HG03135 (cell line): Measurements from ENCODE around the gene INPP1.

Experiments
- ATAC-seq: cut with Tn5 transposase; IDR thresholded peaks from one replicate; pipeline ENCODE4 v1.9.1; 2021; ENCODE audit warnings: mild to moderate bottlenecking, moderate library complexity; ENCODE audit not compliant: unreplicated experiment

The INPP1 gene

GRCh38 chr2:190407662-190408537 is 64.5 kb downstream of the INPP1 start, which contains the start of gene MFSD6:
Gene MFSD6 (plus strand): TSS chr2:190408355. CDS start chr2:190436030, 27,675 bp downstream.
- ATAC-seq: peak; percentile 50

DNA sequence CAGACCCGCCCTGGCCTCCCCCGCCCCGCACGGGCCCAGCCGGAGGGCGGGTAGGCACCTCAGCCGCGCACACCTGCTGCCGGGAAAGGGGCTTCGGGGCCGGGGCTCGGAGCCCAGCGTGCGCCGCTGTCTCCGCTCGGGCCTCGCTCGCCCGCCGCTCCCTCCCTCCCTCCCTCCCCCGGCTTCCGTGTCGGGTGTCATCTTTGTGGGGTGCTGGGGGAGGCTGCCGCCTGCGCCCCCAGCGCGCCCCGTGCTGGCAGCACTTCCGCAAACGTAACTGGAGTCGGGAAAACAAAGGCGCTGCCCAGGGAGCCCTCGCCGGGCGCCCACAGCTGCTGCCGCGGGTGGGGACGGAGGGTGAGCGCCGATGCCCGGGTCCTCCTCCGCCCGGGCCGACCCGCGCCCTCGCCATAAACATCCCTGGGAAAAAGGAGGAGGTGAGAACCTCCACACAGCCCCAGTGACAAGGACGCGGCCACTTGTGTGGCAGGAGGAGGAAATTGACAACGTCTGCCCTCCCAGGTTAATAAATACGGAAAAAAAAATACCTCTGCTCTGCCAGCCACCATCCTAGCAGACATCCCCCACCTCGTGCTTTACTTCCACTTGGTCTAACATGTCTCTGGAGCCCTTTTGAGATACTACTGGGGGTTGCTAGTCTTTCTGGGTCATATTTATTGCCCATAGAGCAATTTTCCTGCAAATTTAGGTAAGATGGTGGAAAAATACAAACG is 65.3 kb downstream of the INPP1 start:
- peak; percentile 58 for ATAC-seq

DNA sequence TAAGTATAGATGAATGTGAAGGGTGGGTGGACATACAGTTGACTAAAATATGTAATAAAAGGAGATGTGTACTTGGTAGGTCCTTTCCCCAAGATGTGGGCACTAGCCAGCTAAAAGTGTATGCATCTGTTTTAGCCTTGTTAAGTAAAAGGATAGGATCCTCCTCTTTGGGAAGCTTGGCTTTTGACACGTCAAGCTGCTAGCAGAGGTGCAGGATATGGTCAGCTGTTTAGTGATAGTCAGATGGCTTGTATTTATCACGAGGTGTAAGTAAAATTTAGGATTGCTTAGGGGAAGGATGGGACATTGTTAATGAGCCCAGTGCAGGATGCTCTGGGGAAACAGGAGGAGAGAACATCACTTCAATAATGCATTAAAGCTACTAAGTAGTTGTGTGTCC is 66.2 kb downstream of the INPP1 start:
- no peak for ATAC-seq

DNA sequence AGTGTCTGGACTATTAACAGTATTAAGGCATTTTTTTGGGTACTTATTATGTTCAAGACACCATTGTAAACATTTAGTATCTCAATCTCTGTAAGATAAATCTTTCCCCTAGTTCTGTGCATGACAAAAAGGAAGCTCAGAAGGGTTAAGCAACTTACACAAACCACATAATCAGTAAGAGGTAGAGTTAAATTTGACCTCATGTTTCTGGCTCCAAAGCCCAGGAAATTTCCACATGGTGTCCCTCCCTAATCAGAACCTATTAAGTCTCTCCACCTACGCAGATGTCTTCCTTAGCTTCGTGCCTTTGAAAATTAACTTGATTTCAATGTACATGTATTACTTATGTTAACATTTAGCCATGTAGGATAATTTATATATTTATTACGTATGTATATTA is 66.8 kb downstream of the INPP1 start:
- ATAC-seq: no peak

- ATAC-seq: no peak
Measured at GRCh38 chr2:190412966-190413365, 69.6 kb downstream of the INPP1 start.

DNA sequence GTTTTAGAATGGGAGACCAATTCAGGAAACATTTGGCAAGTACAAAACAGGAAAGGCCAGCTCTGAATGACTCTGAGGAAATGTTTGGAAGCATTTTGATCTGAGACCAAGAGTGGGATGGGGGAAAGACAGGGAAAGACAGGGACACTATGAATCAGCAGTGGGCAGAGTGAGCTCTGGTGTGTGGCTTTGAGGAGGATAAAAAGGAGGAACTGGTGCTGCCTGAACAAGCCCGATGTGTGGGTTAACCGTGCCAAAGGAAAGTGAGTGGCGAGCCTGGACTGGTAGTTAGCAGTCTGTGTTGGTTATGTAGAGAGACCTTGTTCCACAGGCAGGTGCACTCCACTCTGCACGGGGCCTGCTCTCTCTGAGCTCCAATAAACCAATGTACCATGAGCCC is 70.0 kb downstream of the INPP1 start:
- ATAC-seq: no peak

DNA sequence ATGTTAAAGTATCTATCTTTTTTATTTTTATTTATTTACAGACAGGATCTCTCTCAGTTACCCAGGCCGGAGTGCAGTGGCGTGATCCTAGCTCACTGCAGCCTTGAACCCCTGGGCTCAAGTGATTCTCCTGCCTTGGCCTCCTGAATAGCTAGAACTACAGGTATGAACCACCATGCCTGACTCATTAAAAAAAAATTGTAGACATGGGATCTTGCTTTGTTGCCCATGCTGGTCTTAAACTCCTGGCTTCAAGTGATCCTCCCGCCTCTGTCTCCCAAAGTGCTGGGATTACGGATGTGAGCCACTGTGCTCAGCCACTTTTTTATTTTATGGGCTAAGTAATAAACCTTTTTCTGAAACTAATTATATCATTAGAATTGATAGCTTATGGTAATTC is 71.9 kb downstream of the INPP1 start:
- no peak for ATAC-seq

GRCh38 chr2:190415794-190416775 is 72.7 kb downstream of the INPP1 start:
- ATAC-seq: no peak

GRCh38 chr2:190417045-190417842 is 73.9 kb downstream of the INPP1 start:
- no peak for ATAC-seq

DNA sequence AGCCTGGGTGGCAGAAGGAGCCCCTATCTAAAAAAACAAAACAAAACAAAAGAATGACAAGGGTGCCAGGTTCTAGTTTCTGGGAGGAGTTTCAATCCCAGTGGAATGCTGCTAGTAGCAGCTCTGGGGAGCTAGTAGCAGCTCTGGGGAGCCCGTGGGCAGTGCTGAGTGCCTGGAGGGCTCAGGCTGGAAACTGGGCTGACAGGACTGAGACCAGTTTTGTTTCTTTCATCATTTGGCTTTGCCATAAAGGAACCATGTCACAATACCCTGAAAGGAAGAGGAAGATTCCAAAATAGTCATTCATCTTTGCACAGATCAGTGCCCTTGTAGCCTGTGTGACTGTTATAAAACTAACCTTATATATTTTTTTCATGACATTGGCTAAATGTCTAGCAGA is 75.3 kb downstream of the INPP1 start:
- no peak for ATAC-seq

DNA sequence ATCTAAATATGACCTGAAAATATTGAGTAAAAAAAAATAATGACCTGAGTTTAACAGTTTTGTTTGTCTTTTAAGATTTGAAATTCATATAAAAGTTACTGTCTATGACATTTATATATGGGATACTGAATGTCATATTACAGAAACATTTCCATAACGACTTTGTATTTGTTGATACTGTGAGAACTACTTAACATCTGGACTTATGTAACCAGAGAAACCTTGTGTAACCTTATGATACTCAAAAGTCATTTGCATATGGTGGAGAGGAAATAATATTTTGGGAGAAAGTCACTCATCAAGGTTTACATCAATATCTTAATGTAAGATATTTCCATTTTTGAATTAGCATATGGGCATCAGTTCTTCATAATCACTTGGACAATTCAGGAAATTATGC is 77.4 kb downstream of the INPP1 start:
- no peak for ATAC-seq
